ENCODE measurements around the gene TUBB.

Gene TUBB

GRCh38 chr6:30719791-30720737, at the start of gene TUBB:
TSS of gene TUBB (plus strand) at chr6:30720352. CDS start at chr6:30720507, 155 bp downstream.
- TF ChIP-seq, protein P1, sequence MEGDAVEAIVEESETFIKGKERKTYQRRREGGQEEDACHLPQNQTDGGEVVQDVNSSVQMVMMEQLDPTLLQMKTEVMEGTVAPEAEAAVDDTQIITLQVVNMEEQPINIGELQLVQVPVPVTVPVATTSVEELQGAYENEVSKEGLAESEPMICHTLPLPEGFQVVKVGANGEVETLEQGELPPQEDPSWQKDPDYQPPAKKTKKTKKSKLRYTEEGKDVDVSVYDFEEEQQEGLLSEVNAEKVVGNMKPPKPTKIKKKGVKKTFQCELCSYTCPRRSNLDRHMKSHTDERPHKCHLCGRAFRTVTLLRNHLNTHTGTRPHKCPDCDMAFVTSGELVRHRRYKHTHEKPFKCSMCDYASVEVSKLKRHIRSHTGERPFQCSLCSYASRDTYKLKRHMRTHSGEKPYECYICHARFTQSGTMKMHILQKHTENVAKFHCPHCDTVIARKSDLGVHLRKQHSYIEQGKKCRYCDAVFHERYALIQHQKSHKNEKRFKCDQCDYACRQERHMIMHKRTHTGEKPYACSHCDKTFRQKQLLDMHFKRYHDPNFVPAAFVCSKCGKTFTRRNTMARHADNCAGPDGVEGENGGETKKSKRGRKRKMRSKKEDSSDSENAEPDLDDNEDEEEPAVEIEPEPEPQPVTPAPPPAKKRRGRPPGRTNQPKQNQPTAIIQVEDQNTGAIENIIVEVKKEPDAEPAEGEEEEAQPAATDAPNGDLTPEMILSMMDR (IDR thresholded peaks at IDR 0.05; ENCODE audit: borderline replicate concordance, control extremely low read depth, extremely low read depth, insufficient read depth, missing control alignments): no peak
- DNase-seq (ENCODE audit: low spot score): peak; percentile 88
- in situ Hi-C loops (cut with MboI; ENCODE audit: low sequenced_read_pairs, unreplicated experiment): no loop called here

DNA sequence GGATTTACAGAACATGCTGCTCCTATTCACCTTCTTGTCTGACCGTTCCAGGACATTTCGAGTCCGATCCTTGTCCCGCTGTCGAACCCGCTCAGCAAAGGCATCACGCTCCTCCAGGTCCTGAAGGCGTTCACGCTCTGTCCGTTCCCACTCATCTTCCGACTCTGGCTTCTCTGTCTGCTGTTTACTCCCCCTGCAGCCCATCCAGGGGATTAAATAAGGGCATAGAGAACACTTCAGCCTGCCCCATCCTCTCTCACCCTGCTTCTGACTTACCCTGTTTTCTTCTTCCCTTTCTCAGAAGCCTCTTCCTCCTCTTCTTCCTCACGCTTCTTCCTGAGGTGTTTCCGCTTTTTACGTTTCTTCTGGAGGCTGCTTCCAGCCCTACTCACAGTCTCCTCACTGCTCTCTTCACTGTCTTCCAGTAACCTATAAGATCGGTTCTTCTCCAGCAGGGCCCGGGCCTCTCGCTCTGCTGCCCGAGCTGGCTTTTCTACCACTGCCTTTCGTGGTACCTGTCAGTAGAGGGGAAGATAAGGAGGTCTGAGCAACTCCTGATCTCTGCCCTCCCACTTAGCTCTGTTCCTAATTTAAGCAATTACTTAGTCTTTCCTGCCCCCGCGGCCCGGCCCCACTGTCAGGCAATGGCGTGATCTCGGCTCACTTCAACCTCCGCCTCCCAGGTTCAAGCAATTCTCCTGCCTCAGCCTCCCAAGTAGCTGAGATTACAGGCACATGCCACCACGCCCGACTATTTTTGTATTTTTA, 49.2 kb upstream of the TUBB start:
- in situ Hi-C loops (cut with MboI; ENCODE audit: low sequenced_read_pairs, unreplicated experiment): loop anchor here (5.0 kb wide), 1 partner anchor 56 kb away; no protein-coding TSS in a partner anchor
- TF ChIP-seq, protein P1 (IDR thresholded peaks at IDR 0.05; ENCODE audit: borderline replicate concordance, control extremely low read depth, extremely low read depth, insufficient read depth, missing control alignments): no peak
- DNase-seq (ENCODE audit: low spot score): no peak

DNA sequence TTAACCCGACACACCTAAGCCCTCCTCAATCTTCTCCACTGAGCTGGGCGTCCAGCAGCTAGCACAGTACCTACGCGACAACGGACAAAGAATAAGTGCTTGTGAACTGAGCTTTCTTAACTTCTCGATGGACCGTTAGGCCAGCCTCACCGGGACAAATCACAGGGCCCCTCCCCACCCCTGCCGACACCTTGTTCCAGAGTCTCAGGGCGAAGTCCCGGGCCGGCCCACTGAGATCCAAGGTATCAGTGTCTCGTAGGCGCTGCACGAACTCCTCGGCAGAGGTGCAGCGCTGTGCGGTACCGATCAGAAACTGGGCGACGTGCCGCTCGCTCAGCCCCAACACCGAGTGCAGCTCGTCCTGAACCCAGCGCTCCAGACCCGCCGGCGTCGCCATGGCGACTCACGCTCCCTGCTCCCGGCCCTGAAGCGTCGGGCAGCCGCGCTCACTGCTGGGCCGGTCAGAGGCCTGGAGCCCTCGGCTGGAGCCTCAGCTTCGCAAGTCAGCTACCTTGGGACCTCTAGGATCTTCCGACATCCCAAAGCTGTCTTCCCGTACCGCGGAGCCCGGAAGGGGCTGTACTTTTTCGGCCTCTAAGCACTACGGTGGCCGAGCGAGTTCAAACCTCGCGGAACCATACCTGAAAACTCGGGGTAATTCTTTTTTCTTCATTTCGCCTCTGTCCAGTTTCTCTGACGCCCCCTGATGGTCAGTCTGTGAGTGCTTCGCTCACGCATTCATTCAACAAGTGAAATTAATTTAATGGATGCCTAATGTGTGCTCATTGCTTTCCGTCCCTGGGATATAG, 47.5 kb upstream of the TUBB start, which contains the start of gene DHX16:
DHX16 (minus strand) TSS at position 562 of the 809 bp plus-strand sequence; CDS start at position 397, 165 bp downstream.
- TF ChIP-seq, protein P1 (IDR thresholded peaks at IDR 0.05; ENCODE audit: borderline replicate concordance, control extremely low read depth, extremely low read depth, insufficient read depth, missing control alignments): peak; percentile 90
- peak; percentile 95 for DNase-seq (ENCODE audit: low spot score)
- in situ Hi-C loops (cut with MboI; ENCODE audit: low sequenced_read_pairs, unreplicated experiment): loop anchor here (5.0 kb wide), 1 partner anchor 55 kb away; no protein-coding TSS in a partner anchor

GRCh38 chr6:30676660-30677285, 43.4 kb upstream of the TUBB start:
- in situ Hi-C loops (cut with MboI; ENCODE audit: low sequenced_read_pairs, unreplicated experiment): no loop called here
- TF ChIP-seq, protein P1 (IDR thresholded peaks at IDR 0.05; ENCODE audit: borderline replicate concordance, control extremely low read depth, extremely low read depth, insufficient read depth, missing control alignments): no peak
- no peak for DNase-seq (ENCODE audit: low spot score)

DNA sequence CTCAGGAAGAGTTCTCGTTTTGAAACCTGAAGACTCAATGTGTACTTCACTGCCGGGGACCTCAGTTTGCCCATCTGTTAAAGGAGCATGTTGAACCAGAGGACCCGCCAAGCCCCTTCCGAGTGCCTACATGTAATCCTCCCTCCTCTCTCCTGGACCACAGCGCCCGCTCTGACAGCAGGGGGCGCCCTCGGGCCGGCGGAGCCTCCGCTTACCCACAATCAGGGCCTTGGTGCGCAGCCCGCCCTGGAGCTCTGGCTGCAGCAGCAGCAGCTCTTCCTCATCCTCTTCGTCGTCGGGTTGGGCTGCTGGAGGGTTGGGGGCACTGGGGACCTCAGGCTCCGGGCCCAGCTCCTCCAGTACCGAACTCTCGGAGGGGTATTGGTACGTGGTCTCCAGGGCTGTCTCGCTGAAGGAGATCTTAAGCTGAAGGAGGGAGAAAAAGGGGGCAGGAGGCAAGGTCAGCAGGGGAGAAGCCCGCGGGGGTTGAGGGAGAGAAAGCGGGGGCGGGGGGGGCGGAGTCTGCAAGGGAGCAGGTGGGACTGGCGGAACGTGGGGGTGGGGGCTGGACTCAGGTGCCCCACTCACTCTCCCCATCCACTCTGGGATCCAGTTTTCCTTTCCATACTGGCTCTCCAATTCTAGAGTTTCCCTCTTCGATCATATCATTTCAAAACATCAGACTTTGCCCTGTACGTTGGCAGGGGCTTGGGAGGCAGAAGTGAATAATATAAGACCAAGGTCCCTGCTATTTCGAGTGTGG, 41.0 kb upstream of the TUBB start:
- in situ Hi-C loops (cut with MboI; ENCODE audit: low sequenced_read_pairs, unreplicated experiment): no loop called here
- TF ChIP-seq, protein P1 (IDR thresholded peaks at IDR 0.05; ENCODE audit: borderline replicate concordance, control extremely low read depth, extremely low read depth, insufficient read depth, missing control alignments): peak; percentile 98
- peak; percentile 88 for DNase-seq (ENCODE audit: low spot score)
